ENCODE data around the gene S100A5.
A peak's percentile ranks its signal among the peaks of the same experiment; 100 is the strongest.
"Not testable (repeated sequence)": the region's sequence is repeated elsewhere in the genome, so short reads cannot be mapped to it uniquely, and the experiment has no call there.

Gene S100A5

GRCh38 chr1:153566414-153567371 lies 26.0 kb upstream of the S100A5 start:
- peak; percentile 87 for DNase-seq

GRCh38 chr1:153565529-153566374 lies 25.0 kb upstream of the S100A5 start, which contains the start of gene S100A2:
Gene S100A2, minus strand, starts transcription at chr1:153565844. Its CDS starts 1,967 bp downstream, at chr1:153563877.
- peak; percentile 59 for DNase-seq

- DNase-seq = no peak
Measured at GRCh38 chr1:153563991-153564390, 23.3 kb upstream of the S100A5 start.

- no peak for DNase-seq
Measured at GRCh38 chr1:153563483-153563901, 22.8 kb upstream of the S100A5 start.

GRCh38 chr1:153562021-153562420 lies 21.3 kb upstream of the S100A5 start:
- not testable (repeated sequence) for DNase-seq

- DNase-seq = no peak
Measured at GRCh38 chr1:153561466-153561985, 20.8 kb upstream of the S100A5 start.

GRCh38 chr1:153560771-153561465 lies 20.2 kb upstream of the S100A5 start:
- no peak for DNase-seq

- DNase-seq = no peak
Measured at GRCh38 chr1:153560241-153560640, 19.5 kb upstream of the S100A5 start.

- no peak for DNase-seq
Measured at GRCh38 chr1:153557877-153558276, 17.1 kb upstream of the S100A5 start.

- no peak for DNase-seq
Measured at GRCh38 chr1:153556348-153556747, 15.6 kb upstream of the S100A5 start.

GRCh38 chr1:153553830-153554541 lies 13.3 kb upstream of the S100A5 start:
- no peak for DNase-seq

GRCh38 chr1:153553096-153553495 lies 12.4 kb upstream of the S100A5 start:
- DNase-seq = no peak

GRCh38 chr1:153552335-153552734 lies 11.6 kb upstream of the S100A5 start:
- no peak for DNase-seq

GRCh38 chr1:153550827-153551500 lies 10.2 kb upstream of the S100A5 start:
- no peak for DNase-seq

GRCh38 chr1:153550398-153550758 lies 9.6 kb upstream of the S100A5 start:
- no peak for DNase-seq

GRCh38 chr1:153549741-153550397 lies 9.1 kb upstream of the S100A5 start:
- DNase-seq = no peak

GRCh38 chr1:153548722-153549688 lies 8.3 kb upstream of the S100A5 start, which contains the start of gene S100A3:
Gene S100A3, minus strand, starts transcription at chr1:153549258. Its CDS starts 773 bp downstream, at chr1:153548485.
- no peak for DNase-seq

GRCh38 chr1:153547560-153548551 lies 7.1 kb upstream of the S100A5 start:
- no peak for DNase-seq

All from NCI-H510A treated with DMSO at 0.1 percent for 48 hours (cell line).